Measurements from ENCODE around the gene DPM2.

DNA sequence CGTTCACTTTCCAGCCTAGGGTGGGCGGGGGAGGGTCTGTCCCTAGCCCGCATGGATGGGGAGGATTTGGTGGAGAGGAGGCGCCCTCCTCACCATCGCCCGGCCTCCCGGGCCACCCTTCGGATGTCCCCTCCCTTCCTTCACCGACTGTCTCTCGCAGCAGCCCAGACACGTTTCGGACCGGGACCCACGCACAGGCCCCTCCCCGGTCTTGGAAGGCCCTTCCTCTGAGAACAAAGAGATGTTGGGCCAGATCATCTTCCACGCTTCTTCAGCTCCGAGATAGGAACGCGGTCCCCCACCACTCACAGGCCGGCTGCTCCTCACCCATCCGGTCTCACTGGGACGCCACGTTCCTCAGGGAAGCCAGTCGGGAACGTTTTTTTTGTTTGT lies 640 bp upstream of the DPM2 start:
- TF ChIP-seq, protein P1, sequence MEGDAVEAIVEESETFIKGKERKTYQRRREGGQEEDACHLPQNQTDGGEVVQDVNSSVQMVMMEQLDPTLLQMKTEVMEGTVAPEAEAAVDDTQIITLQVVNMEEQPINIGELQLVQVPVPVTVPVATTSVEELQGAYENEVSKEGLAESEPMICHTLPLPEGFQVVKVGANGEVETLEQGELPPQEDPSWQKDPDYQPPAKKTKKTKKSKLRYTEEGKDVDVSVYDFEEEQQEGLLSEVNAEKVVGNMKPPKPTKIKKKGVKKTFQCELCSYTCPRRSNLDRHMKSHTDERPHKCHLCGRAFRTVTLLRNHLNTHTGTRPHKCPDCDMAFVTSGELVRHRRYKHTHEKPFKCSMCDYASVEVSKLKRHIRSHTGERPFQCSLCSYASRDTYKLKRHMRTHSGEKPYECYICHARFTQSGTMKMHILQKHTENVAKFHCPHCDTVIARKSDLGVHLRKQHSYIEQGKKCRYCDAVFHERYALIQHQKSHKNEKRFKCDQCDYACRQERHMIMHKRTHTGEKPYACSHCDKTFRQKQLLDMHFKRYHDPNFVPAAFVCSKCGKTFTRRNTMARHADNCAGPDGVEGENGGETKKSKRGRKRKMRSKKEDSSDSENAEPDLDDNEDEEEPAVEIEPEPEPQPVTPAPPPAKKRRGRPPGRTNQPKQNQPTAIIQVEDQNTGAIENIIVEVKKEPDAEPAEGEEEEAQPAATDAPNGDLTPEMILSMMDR (IDR thresholded peaks at IDR 0.05) = no peak
- no peak for TF ChIP-seq EZH2 (IDR thresholded peaks at IDR 0.05)
